K562 (cell line): ENCODE data around the gene CHCHD4. TPM values are rescaled to one million over a fixed set of nuclear protein-coding genes. Genes with fewer than 3 reads are reported as not detected.

Source experiments
- ARID2 ChIP-seq: fragments of 450-650 bp; IDR thresholded peaks from 2 replicates; pipeline ENCODE4 v1.6.1; 2017; ENCODE audit warnings: antibody characterized with exemption, mild to moderate bottlenecking
- CBX2 ChIP-seq: fragments of 200-600 bp; sonication (generic); IDR thresholded peaks from one replicate; pipeline ENCODE4 v1.6.1; 2012; ENCODE audit warnings: mild to moderate bottlenecking, low read length, inconsistent platforms; ENCODE audit not compliant: insufficient read depth, poor library complexity, severe bottlenecking
- CGGBP1 ChIP-seq: fragments of 250-450 bp; sonication (Bioruptor Pico); IDR thresholded peaks from 2 replicates; pipeline ENCODE4 v1.9.0; 2021; ENCODE audit warnings: mild to moderate bottlenecking
- E2F3 ChIP-seq: fragments of 250-450 bp; sonication (Bioruptor Pico); IDR thresholded peaks from 2 replicates; pipeline ENCODE4 v1.4.0; 2020; ENCODE audit warnings: mild to moderate bottlenecking
- MTA3 ChIP-seq: fragments of 450-650 bp; formaldehyde crosslinking; IDR thresholded peaks from 2 replicates; pipeline ENCODE4 v1.6.1; 2017; ENCODE audit warnings: mild to moderate bottlenecking, borderline replicate concordance
- MTF1 ChIP-seq: fragments of 250-450 bp; sonication (Bioruptor Pico); IDR thresholded peaks from 2 replicates; pipeline ENCODE4 v1.9.0; 2021; ENCODE audit warnings: moderate library complexity, mild to moderate bottlenecking, inconsistent platforms, borderline replicate concordance
- NFXL1 ChIP-seq: fragments of 450-650 bp; formaldehyde crosslinking; IDR thresholded peaks from 2 replicates; pipeline ENCODE4 v1.4.0; 2021; ENCODE audit warnings: mild to moderate bottlenecking
- NFYB ChIP-seq: IDR thresholded peaks from 2 replicates; pipeline ENCODE4 v1.6.1; 2011; ENCODE audit warnings: mild to moderate bottlenecking, moderate library complexity; ENCODE audit not compliant: insufficient read length; ENCODE audit errors: extremely low read depth
- NR0B1 ChIP-seq: fragments of 450-650 bp; IDR thresholded peaks from one replicate; pipeline ENCODE4 v1.6.1; 2018; ENCODE audit warnings: mild to moderate bottlenecking, moderate library complexity; ENCODE audit not compliant: partially characterized antibody
- PCBP2 ChIP-seq: fragments of 200-400 bp; formaldehyde crosslinking; IDR thresholded peaks from 2 replicates; pipeline ENCODE4 v1.6.1; 2018; ENCODE audit warnings: low read length, low read depth, mild to moderate bottlenecking, moderate library complexity; ENCODE audit not compliant: poor library complexity, severe bottlenecking
- PRDM10 ChIP-seq: fragments of 450-650 bp; IDR thresholded peaks from 2 replicates; pipeline ENCODE4 v1.6.1; 2018; ENCODE audit not compliant: partially characterized antibody
- SMAD1 ChIP-seq: fragments of 150-350 bp; IDR thresholded peaks from 2 replicates; pipeline ENCODE4 v1.6.1; 2014; ENCODE audit warnings: low read length, low read depth; ENCODE audit not compliant: partially characterized antibody
- SMAD2 ChIP-seq: fragments of 150-350 bp; IDR thresholded peaks from 2 replicates; pipeline ENCODE4 v1.6.1; 2014; ENCODE audit warnings: low read depth, mild to moderate bottlenecking, low read length
- SMARCA5 ChIP-seq: fragments of 450-650 bp; IDR thresholded peaks from 2 replicates; pipeline ENCODE4 v1.6.1; 2016
- TCF7L2 ChIP-seq: fragments of 150-350 bp; IDR thresholded peaks from 2 replicates; pipeline ENCODE4 v1.6.1; 2016; ENCODE audit warnings: low read depth, mild to moderate bottlenecking, low read length, moderate library complexity
- THRB ChIP-seq: fragments of 450-650 bp; formaldehyde crosslinking; conservative IDR thresholded peaks from 2 replicates; pipeline ENCODE4 v1.4.0; 2022; ENCODE audit warnings: mild to moderate bottlenecking, missing genetic modification characterization
- YY1 ChIP-seq, 3 experiments: IDR thresholded peaks; 2 replicates each; pipeline ENCODE4 v1.6.1; 2011; ENCODE audit warnings: low read length in 2 of 3, mild to moderate bottlenecking in 2 of 3, moderate library complexity in 2 of 3, borderline replicate concordance in 1 of 3, control low read depth in 1 of 3, low read depth in 1 of 3; ENCODE audit not compliant: insufficient read depth in 3 of 3, insufficient replicate concordance in 2 of 3, control insufficient read depth in 1 of 3, insufficient read length in 1 of 3; ENCODE audit errors: extremely low read depth in 1 of 3
- ZKSCAN1 ChIP-seq: fragments of 150-350 bp; IDR thresholded peaks from 2 replicates; pipeline ENCODE4 v1.6.1; 2016; ENCODE audit warnings: low read depth, low read length
- ZNF347 ChIP-seq: fragments of 450-650 bp; formaldehyde crosslinking; IDR thresholded peaks from 2 replicates; pipeline ENCODE4 v1.4.0; 2020; ENCODE audit warnings: low read depth, mild to moderate bottlenecking, moderate library complexity
- ZNF408 ChIP-seq: fragments of 250-450 bp; sonication (Bioruptor Pico); IDR thresholded peaks from 2 replicates; pipeline ENCODE4 v1.4.0; 2020; ENCODE audit warnings: low read depth, mild to moderate bottlenecking, moderate library complexity
- ZNF551 ChIP-seq: fragments of 250-450 bp; sonication (Bioruptor Pico); IDR thresholded peaks from 2 replicates; pipeline ENCODE4 v1.5.0; 2021; ENCODE audit warnings: mild to moderate bottlenecking, moderate library complexity
- polyA plus RNA-seq, 8 experiments: library from polyadenylated mRNA; depleted of rRNA in 4 of 8; stranded (reverse) in 5 of 8; unstranded in 3 of 8; fragments of >200 nt; fragmentation: Nextera tagmentation in 2 of 8; fragmentation: Illumina TruSeq in 1 of 8; extraction: Ambion mirVana in 2 of 8; extraction: Trizol in 1 of 8; gene quantifications; 2 replicates each; pipeline versions ENCODE4 v1.2.1 to v1.2.3, GENCODE V29; 2011 to 2014; ENCODE audit warnings: inconsistent platforms in 1 of 8, missing spikeins in 1 of 8
- total RNA-seq, 7 experiments: library from RNA; depleted of rRNA in 6 of 7; stranded (reverse); fragments of >200 nt in 6 of 7; fragmentation: Illumina TruSeq in 2 of 7; extraction: Trizol in 2 of 7; gene quantifications; 2 replicates each; pipeline versions ENCODE4 v1.2.1 to v1.2.3, GENCODE V29; 2011 to 2021; ENCODE audit warnings: low replicate concordance in 1 of 7

The CHCHD4 gene
- total and polyA plus RNA-seq, 9 of the 15 experiments (the other 6 are each of a cell fraction or from before 2014, with no cell fraction given): 55.4 to 225 (median 77.2) TPM

DNA sequence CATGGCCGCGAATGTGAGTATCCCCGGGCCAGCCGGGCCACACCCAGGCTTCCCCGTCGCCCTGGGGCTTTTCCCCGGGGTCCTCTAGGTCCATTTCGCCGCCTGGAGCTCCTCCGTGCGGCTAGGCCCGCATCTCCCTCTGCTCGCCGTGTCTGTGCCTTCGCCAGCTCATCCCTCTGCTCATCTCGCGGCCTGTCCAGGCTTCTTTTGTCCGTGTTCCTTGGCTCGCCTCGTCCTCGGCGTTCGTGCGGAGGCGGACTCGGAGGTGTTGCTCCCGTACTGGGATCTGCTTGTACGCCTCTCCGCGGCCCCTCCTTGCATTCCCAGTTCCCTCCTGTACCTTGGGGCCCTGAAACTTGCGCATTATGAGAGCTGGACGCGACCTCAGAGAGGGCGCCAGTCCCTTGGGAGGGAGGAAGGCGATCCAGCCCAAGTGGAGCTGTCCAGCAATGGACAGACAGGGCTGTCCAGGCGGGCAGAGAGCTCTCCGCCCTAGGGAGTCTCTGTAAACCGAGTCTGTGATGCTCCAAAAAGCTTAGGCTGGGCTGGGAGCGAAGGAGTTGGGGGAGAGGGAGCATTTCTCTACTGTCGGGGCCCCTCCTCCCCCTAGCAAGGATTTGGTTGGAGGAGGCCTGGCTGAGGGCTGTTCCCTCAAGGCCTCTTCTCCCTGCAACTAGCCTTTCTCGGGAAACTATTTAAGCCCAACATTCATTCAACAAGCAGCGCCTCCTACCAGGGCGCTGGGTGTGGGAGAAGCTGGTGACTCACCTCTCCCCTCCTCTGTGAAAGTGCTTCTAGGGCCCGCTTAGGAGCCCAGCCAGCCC is 735 bp upstream of the CHCHD4 start (continued):
- peak; percentile 13; the same call in 1 of the 2 replicates for TF ChIP-seq ARID2
- TF ChIP-seq PCBP2: no peak
- TF ChIP-seq SMAD1: no peak
- peak; percentile 66 for TF ChIP-seq PRDM10
- TF ChIP-seq MTA3: 0 out of 2 replicates have a peak, but pooled peaks have one; percentile 62
- TF ChIP-seq ZKSCAN1: no peak
- TF ChIP-seq NR0B1: no peak
- TF ChIP-seq CBX2: no peak
- no peak for TF ChIP-seq TCF7L2
- no peak for TF ChIP-seq SMAD2
- no peak for TF ChIP-seq CGGBP1 (CRISPR knock-in tag)
- no peak for TF ChIP-seq THRB (CRISPR knock-in tag)
- no peak for TF ChIP-seq ZNF551
- TF ChIP-seq SMARCA5: peak; percentile 71; the same call in 1 of the 2 replicates
- TF ChIP-seq ZNF347: no peak
- TF ChIP-seq E2F3: no peak
- TF ChIP-seq NFYB: no peak
- no peak for TF ChIP-seq YY1 (IDR thresholded peaks at IDR 0.05; ENCODE audit: borderline replicate concordance in 1 of 3, control insufficient read depth in 1 of 3, extremely low read depth in 1 of 3, insufficient read depth in 3 of 3, insufficient read length in 1 of 3, insufficient replicate concordance in 2 of 3, low read depth in 1 of 3, low read length in 2 of 3)
- TF ChIP-seq ZNF408 (CRISPR knock-in tag): no peak
- no peak for TF ChIP-seq MTF1 (CRISPR knock-in tag)
- TF ChIP-seq NFXL1 (CRISPR knock-in tag): no peak
